Measurements from ENCODE around the gene ADAMTS17.

The ADAMTS17 gene

GRCh38 chr15:100252359-100252758, 89.4 kb downstream of the ADAMTS17 start:
- DNase-seq (ENCODE audit: low read depth in 2 of 2), result no peak

- no peak for DNase-seq (ENCODE audit: low read depth in 2 of 2)
Observed at GRCh38 chr15:100250176-100250800, 91.5 kb downstream of the ADAMTS17 start.

DNA sequence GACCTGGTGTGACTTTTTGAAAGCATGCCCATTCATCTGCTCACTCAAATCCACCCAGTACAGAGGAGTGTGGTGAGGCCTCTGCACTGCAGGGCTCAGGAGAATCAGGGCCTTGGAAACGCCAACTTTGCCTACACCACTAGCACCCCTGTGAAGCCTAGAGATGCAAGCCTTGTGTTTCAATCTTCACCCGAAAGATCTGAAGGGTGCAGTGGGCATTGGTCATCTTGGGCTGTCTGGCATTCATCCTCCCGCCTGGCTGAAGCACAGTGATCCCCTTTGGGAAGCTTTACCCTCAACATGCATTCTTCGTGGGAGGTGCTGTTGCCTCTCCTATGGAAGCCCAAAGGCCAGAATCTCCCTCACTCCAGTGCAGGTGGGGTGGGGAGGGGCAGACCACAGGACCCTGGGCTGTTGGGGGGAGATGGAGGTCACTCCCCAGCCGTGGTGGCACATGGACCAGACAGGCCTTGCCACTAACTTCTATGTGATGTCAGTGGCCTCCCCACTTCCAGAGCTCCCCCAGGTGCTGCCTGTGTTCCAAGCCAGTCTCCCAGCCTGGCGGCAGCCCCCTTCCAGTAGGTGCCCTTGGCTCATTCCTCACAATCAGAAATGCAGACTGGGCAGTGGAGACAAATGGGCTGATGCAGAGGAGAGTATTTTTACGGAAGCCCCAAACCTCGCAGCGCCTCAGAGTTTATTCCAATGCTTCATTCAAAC, 92.5 kb downstream of the ADAMTS17 start:
- no peak for DNase-seq (ENCODE audit: low read depth in 2 of 2)

DNA sequence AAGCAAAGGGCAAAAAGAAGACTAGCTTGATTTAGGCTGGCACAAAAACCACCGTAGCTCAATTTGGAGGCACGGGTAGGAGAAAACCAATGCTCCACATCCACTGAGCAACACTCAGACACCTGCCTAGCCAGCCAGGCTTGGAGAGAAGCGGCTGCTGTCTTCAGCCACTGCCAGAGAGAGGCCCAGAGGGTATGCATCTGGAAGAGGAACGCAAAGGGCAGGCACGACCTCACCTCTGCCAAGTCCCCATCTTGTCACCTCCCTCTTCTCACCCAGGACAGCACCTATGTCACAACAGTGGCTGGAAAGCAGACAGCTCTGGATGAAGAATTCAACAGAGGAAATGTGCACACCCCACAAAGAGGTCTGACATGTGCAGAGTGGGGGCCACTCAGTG, 93.5 kb downstream of the ADAMTS17 start:
- no peak for DNase-seq (ENCODE audit: low read depth in 2 of 2)

DNA sequence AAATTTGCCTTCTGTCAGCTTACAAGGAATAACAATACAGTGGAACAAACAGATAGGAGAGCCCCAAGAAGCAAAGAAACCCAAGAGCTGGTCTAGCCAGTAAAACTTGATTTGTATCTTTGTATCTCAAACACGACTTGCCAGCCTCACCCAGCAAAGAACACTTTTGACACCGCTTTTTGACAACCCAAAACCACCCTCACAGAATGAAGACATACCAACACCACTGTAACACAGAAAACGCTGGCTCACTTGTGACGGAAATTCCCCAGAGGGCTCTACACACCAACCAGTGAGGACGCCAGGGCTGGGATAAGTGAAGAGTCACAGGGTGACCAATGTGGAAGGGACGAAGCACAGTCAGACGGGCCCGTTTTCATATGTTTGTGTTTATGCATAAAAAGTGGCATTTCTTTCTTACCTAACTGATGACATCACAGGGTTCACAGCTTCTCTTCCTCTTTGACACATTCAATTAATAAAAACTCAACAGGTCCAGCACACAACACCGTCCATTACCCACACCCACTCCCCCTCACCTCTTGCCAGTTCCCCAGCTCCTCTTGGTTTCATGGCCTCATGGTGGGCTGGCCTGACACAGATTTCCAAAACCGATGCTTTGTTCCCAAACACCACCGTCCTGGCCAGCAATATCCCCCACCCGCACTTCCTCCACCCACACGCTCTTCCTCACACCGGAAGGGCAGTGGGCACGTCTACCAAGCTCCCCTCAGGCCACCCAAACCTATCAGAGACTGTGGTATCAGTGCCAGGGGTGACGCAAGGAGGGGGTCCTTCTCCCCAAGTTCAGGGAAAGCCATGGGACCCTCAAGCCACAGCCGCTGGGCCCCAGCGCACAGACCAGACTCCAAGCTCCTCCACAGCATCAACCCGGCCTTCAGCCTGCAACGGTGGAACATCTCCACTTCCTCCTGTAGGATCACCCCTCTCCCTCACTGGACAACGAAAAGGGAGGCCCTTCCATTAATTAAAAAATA, 94.2 kb downstream of the ADAMTS17 start:
- no peak for DNase-seq (ENCODE audit: low read depth in 2 of 2)

DNA sequence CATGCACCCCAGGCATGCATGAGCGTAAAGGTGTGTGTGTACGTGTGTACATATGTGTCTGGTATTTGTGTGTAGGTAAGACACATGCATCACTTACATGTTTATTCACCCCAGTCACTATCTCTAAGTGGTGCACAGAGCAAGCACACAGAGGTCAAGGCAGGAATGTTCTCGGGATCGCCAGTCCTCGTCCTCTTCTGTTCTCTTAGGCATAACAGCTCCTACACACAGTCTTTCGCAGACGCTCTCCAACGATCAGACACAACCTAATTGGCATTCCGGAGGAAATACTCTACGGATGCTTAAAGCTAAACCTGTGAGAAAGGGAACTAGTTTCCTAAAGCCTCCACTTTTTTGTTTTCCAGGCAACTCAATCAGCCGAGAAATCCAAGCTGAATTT, 95.9 kb downstream of the ADAMTS17 start:
- DNase-seq (ENCODE audit: low read depth in 2 of 2), result no peak

GRCh38 chr15:100245487-100245820, 96.3 kb downstream of the ADAMTS17 start:
- no peak for DNase-seq (ENCODE audit: low read depth in 2 of 2)

DNA sequence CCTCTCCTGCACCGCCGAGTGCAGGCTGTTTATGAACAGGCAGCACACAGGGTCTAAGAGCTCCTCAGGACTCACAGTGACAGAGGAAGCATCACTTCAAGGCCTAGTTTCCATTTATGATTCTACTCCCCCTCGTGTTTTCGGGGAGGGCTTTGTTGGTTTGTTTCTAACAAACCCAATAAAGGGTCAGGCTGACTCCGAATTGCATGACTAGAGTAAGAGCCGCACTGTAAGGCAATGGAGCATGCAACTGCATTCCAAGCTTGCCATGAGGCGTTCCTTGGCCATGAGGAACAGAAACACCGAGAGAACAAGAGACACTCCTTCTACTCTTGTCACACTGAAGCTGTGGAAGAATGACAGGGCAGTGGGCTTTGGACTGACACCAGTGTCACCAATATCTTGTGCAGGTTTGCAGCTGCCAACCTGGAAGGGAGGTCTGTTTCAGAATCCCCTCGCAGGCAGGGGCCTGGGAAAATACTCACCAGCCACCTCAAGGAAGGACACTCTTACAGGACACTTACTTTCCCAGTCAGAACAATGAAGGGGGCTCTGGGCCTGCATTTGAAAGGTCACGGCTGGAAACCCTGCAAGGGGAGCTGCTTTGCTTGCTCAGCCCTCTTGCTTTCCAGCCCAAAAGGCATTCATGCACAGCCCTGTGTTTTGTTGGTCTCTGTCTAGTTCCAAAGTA, 96.8 kb downstream of the ADAMTS17 start:
- DNase-seq (ENCODE audit: low read depth in 2 of 2), result no peak

- no peak for DNase-seq (ENCODE audit: low read depth in 2 of 2)
Observed at GRCh38 chr15:100242989-100243388, 98.8 kb downstream of the ADAMTS17 start.

- DNase-seq (ENCODE audit: low read depth in 2 of 2), result no peak
Observed at GRCh38 chr15:100241572-100242482, 99.9 kb downstream of the ADAMTS17 start.

DNA sequence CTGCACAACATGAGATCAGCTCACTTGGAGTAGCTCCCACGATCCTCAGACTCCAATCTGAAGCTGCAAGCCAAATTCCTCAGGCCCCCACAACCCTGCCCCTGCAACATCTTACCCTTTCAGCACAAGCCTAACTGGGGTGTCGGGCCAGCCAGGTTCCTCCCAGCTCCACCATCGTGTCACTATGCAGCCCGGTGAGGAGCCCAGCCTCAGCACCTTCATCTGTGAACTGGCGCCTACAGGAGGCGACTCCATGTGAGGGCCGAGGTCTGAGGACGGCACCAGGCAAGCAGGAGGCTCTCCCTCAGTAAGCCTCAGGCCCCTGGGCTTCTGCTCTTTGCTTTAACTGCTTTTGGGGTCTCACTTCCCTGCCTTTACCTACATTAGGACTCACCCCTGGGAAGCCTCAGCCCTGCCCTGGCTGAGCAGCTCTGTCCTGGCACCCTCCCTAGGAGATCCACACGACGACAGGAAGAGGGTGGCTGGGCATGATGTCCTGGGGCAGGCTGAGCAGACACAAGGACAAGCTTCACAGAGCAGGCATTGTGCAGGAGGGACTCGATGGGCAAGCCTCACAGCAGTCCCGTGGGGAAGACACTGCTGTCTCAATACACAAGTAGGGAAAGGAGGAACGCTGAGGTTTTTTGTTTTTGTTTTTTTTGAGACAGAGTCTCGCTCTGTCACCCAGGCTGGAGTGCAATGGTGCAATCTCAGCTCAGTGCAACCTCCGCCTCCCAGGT, 104.6 kb downstream of the ADAMTS17 start:
- DNase-seq (ENCODE audit: low read depth in 2 of 2), result no peak

GRCh38 chr15:100235030-100235617, 106.7 kb downstream of the ADAMTS17 start:
- DNase-seq (ENCODE audit: low read depth in 2 of 2), result no peak

DNA sequence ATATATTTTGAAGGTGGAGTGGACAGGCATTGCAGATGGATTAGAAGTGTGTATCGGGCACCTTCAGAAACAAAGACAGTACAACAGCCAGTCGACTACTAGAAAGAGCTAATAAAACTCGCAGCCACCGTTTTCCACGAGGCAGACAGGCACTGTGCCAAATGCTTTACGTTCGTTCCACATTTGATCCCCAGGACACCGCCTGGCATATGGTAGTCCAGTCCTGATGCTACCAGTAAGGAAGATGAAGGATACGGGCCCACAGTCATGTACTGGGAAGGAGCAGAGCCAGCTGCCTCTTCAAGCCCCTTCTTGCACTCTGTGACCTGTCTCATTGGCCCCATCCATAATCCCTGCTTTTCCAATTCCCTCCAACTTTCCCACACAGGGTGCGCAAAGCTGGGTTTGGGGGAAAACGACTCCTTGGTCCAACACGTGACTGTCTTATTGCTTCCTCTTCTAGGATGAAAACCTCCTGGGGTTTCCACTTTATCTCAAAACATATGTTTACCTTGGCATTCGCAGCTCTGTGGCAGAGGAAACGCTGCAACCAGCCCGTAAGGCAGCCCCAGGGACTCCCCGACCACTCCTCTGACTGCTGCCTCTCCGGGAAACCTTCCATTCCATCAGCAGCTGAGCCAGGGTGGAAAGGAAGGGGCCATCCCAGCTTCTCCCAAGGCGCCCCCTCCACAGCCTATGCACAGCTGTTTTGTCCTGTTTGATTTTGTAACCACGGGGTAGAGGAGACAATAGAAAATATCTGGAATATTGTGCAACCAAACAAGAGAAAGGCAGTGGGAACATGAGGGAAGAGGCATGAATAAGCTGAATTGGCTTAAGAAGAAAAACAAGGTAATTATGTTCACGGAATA, 107.4 kb downstream of the ADAMTS17 start:
- DNase-seq (ENCODE audit: low read depth in 2 of 2), result no peak

DNA sequence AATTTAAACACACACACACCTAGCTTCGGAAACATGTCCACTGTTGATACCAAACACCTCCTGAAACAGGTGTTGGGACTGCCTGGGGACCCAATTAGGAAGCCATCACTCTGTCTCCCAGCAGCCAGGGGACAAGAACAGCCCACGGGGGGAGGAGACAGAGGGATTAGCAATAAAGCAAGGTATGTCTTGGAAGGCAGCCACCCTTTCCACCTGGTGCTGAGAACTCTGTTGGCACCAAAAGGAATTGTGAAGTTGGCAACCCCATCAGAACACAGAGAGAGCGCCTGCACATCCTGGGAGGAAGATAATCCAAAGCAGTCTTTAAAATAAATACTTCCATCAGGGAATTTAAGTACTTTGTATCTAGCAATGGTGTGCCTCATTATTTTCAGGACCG, 111.0 kb downstream of the ADAMTS17 start:
- DNase-seq (ENCODE audit: low read depth in 2 of 2), result no peak

- DNase-seq (ENCODE audit: low read depth in 2 of 2), result no peak
Observed at GRCh38 chr15:100229181-100230163, 112.3 kb downstream of the ADAMTS17 start.

GRCh38 chr15:100227781-100228180, 114.0 kb downstream of the ADAMTS17 start:
- DNase-seq (ENCODE audit: low read depth in 2 of 2), result no peak

GRCh38 chr15:100226107-100226506, 115.7 kb downstream of the ADAMTS17 start:
- DNase-seq (ENCODE audit: low read depth in 2 of 2), result no peak
